OCI-LY7 (cell line): ENCODE measurements around the gene EXOSC7. TPM values are rescaled to one million over a fixed set of nuclear protein-coding genes. Genes with fewer than 3 reads are reported as not detected.
A peak's percentile ranks its signal among the peaks of the same experiment; 100 is the strongest.

Experiments used
- BruUV-seq: library from RNA; stranded (reverse); fragments of 400-500 nt; replicated peaks from 2 replicates; lab custom pipeline; 2021; lab: Mats Ljungman, UMichigan
- CTCF ChIA-PET: fragments of 300-600 bp; sonication (Branson Sonifier 250); formaldehyde crosslinking; loops from one replicate; lab custom pipeline; 2022; ENCODE audit warnings: antibody characterized with exemption; ENCODE audit not compliant: unreplicated experiment; lab: Charles Lee
- POLR2A ChIA-PET: fragments of 300-600 bp; sonication (Branson Sonifier 250); formaldehyde crosslinking; loops from one replicate; lab custom pipeline; 2022; ENCODE audit warnings: antibody characterized with exemption; lab: Charles Lee
- DNase-seq: peaks from one replicate; pipeline ENCODE4 v3.0.0-alpha.2; 2015; ENCODE audit warnings: low spot score
- H2AFZ ChIP-seq: fragments of 200-600 bp; sonication (generic), shearing (Covaris generic); 2 replicates; pipeline ENCODE4 v1.6.1; 2014; ENCODE audit warnings: mild to moderate bottlenecking, antibody characterized with exemption, low read length, moderate library complexity
- H3K27ac ChIP-seq: fragments of 200-600 bp; sonication (generic); 2 replicates; pipeline ENCODE4 v1.5.1; 2014; ENCODE audit warnings: mixed run types, low read depth, mild to moderate bottlenecking, moderate library complexity, low read length, inconsistent platforms; ENCODE audit not compliant: poor library complexity, severe bottlenecking
- H3K36me3 ChIP-seq: fragments of 200-600 bp; sonication (generic); 2 replicates; pipeline ENCODE4 v1.6.1; 2014; ENCODE audit warnings: mild to moderate bottlenecking, antibody characterized with exemption, low read length, moderate library complexity, mixed read lengths; ENCODE audit not compliant: insufficient read depth
- H3K4me1 ChIP-seq: fragments of 200-600 bp; sonication (generic); 2 replicates; pipeline ENCODE4 v1.5.1; 2014; ENCODE audit warnings: mild to moderate bottlenecking, low read length; ENCODE audit not compliant: insufficient read depth, poor library complexity, severe bottlenecking
- H3K4me2 ChIP-seq: fragments of 200-600 bp; sonication (generic); 2 replicates; pipeline ENCODE4 v1.6.1; 2014; ENCODE audit warnings: mild to moderate bottlenecking, low read length
- H3K4me3 ChIP-seq: fragments of 200-600 bp; sonication (generic); 2 replicates; pipeline ENCODE4 v1.5.1; 2014; ENCODE audit warnings: mild to moderate bottlenecking, low read depth, low read length; ENCODE audit not compliant: poor library complexity, severe bottlenecking
- H3K79me2 ChIP-seq: fragments of 200-600 bp; sonication (generic); 2 replicates; pipeline ENCODE4 v1.6.1; 2016; ENCODE audit warnings: low read depth, mild to moderate bottlenecking, low read length, moderate library complexity, mixed read lengths; ENCODE audit not compliant: insufficient read depth
- H3K9me2 ChIP-seq: fragments of 200-600 bp; sonication (generic); 2 replicates; pipeline ENCODE4 v1.6.1; 2016; ENCODE audit warnings: mild to moderate bottlenecking, low read length, mixed read lengths; ENCODE audit not compliant: insufficient read depth
- H3K9me3 ChIP-seq: fragments of 200-600 bp; sonication (generic); 2 replicates; pipeline ENCODE4 v1.6.1; 2014; ENCODE audit warnings: mild to moderate bottlenecking, mixed run types, low read length, mixed read lengths
- H4K20me1 ChIP-seq: fragments of 200-600 bp; sonication (generic); 2 replicates; pipeline ENCODE4 v1.6.1; 2014; ENCODE audit warnings: mild to moderate bottlenecking, antibody characterized with exemption, low read length, moderate library complexity, mixed read lengths; ENCODE audit not compliant: insufficient read depth
- EZH2phosphoT487 ChIP-seq: fragments of 200-600 bp; sonication (generic); IDR thresholded peaks from 2 replicates; pipeline ENCODE4 v1.6.1; 2018; ENCODE audit warnings: low read depth, borderline replicate concordance, mild to moderate bottlenecking, mixed run types, antibody characterized with exemption, low read length, moderate library complexity, mixed read lengths
- intact Hi-C: fragments of 100-400 bp; cut with micrococcal nuclease; formaldehyde crosslinking; loops from one replicate; pipeline ENCODE4 v1.10.0; 2022; ENCODE audit not compliant: unreplicated experiment
- total RNA-seq, 2 experiments: library from RNA; depleted of rRNA in 1 of 2; stranded (reverse); fragments of >200 nt in 1 of 2; shearing (Covaris generic) in 1 of 2; gene quantifications; 2 replicates each; pipeline ENCODE4 v1.2.3, GENCODE V29; 2014 to 2022
- TF ChIP-seq, protein P1 (sequence below): fragments of 200-600 bp; sonication (generic); conservative IDR thresholded peaks from 2 replicates; pipeline ENCODE4 v1.5.1; 2014; ENCODE audit warnings: mild to moderate bottlenecking, antibody characterized with exemption, low read length, moderate library complexity, mixed read lengths

EXOSC7 gene
- total RNA-seq, 2 experiments from 2014 or later = 60.3 to 65.3 TPM

DNA sequence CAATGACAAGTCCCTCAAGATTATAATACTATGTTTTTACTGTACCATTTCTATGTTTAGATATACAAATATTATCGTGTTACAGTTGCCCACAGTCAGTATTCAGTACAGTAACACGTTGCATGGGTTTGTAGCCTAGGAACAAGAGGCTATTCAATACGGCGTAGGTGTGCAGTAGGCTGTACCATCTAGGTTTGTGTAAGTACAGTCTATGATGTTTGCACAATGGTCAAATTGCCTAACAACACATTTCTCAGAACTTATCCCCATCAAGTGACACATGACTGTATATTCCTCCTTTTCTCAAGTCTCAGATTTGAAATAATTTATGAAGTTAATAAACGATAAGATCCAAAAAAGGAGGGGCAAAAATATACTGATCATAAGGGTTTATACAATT, 21.7 kb upstream of the EXOSC7 start:
- H3K36me3 ChIP-seq = peaks cover 73% of the 10 kb centered on the region
- peaks cover 19% of the 10 kb centered on the region; the same call in 1 of the 2 replicates for H4K20me1 ChIP-seq
- no peaks in the 10 kb centered on the region for H3K9me3 ChIP-seq
- peaks cover 50% of the 10 kb centered on the region for H3K4me1 ChIP-seq
- H3K9me2 ChIP-seq = no peaks in the 10 kb centered on the region
- TF ChIP-seq EZH2phosphoT487 = no peak
- TF ChIP-seq, protein P1, sequence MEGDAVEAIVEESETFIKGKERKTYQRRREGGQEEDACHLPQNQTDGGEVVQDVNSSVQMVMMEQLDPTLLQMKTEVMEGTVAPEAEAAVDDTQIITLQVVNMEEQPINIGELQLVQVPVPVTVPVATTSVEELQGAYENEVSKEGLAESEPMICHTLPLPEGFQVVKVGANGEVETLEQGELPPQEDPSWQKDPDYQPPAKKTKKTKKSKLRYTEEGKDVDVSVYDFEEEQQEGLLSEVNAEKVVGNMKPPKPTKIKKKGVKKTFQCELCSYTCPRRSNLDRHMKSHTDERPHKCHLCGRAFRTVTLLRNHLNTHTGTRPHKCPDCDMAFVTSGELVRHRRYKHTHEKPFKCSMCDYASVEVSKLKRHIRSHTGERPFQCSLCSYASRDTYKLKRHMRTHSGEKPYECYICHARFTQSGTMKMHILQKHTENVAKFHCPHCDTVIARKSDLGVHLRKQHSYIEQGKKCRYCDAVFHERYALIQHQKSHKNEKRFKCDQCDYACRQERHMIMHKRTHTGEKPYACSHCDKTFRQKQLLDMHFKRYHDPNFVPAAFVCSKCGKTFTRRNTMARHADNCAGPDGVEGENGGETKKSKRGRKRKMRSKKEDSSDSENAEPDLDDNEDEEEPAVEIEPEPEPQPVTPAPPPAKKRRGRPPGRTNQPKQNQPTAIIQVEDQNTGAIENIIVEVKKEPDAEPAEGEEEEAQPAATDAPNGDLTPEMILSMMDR = no peak
- 0 out of 2 replicates have a peak, but pooled peaks cover 7% of the 10 kb centered on the region for H3K79me2 ChIP-seq
- no peak overlapping the region for H3K4me2 ChIP-seq
- H3K4me3 ChIP-seq = no peak overlapping the region
- H3K27ac ChIP-seq = peak overlapping the region; percentile 23
- no peak overlapping the region for H2AFZ ChIP-seq
- BruUV-seq = no TSS peak
- CTCF ChIA-PET = no interaction called here
- no peak for DNase-seq
- intact Hi-C loops = no loop called here
- POLR2A ChIA-PET = no interaction called here

- H3K9me3 ChIP-seq = no peaks in the 10 kb centered on the region
- intact Hi-C loops = no loop called here
- H3K79me2 ChIP-seq = 0 out of 2 replicates have a peak, but pooled peaks cover 5% of the 10 kb centered on the region
- no TSS peak for BruUV-seq
- POLR2A ChIA-PET = interaction anchor here (1.0 kb wide), 1 partner anchor 24 kb away, joined by 4 read pairs; no protein-coding TSS in a partner anchor
- H2AFZ ChIP-seq = no peak overlapping the region
- H3K9me2 ChIP-seq = no peaks in the 10 kb centered on the region
- peaks cover 19% of the 10 kb centered on the region; the same call in 1 of the 2 replicates for H4K20me1 ChIP-seq
- no peak overlapping the region for H3K4me3 ChIP-seq
- peak; percentile 47 for DNase-seq
- peaks cover 73% of the 10 kb centered on the region for H3K36me3 ChIP-seq
- CTCF ChIA-PET = no interaction called here
- no peak for TF ChIP-seq EZH2phosphoT487
- TF ChIP-seq, protein P1 = no peak
- H3K27ac ChIP-seq = peak overlapping the region; percentile 23
- H3K4me2 ChIP-seq = peak overlapping the region; percentile 38
- H3K4me1 ChIP-seq = peaks cover 50% of the 10 kb centered on the region
Measured at GRCh38 chr3:44954962-44955361, 21.1 kb upstream of the EXOSC7 start.

GRCh38 chr3:44955917-44956316, 20.1 kb upstream of the EXOSC7 start:
- POLR2A ChIA-PET = interaction anchor here (1.0 to 1.5 kb wide), 4 partner anchors 9 to 21 kb away, joined by 3 to 5 read pairs (median 4); no protein-coding TSS in a partner anchor
- Histone ChIP-seq H3K36me3 (peaks cover 70% of the 10 kb centered on the region), H3K79me2 (peaks cover 11% of the 10 kb centered on the region; the same call in 1 of the 2 replicates), H3K4me3 (peak overlapping the region; percentile 14), H2AFZ (no peak overlapping the region), H3K27ac (peak overlapping the region; percentile 22), H4K20me1 (peaks cover 19% of the 10 kb centered on the region; the same call in 1 of the 2 replicates), H3K9me2 (no peaks in the 10 kb centered on the region), H3K4me1 (peaks cover 40% of the 10 kb centered on the region), H3K9me3 (no peaks in the 10 kb centered on the region), H3K4me2 (peak overlapping the region; percentile 65)
- no TSS peak for BruUV-seq
- TF ChIP-seq EZH2phosphoT487 = no peak
- TF ChIP-seq, protein P1 = no peak
- CTCF ChIA-PET = no interaction called here
- intact Hi-C loops = no loop called here
- no peak for DNase-seq
